ENCODE measurements around the gene MMAB.

GRCh38 chr12:109513051-109513450 is 60.3 kb downstream of the MMAB start:
- TF ChIP-seq CTCF (IDR thresholded peaks at IDR 0.05; ENCODE audit: low read depth, low read length) (no peak), EZH2phosphoT487 (IDR thresholded peaks at IDR 0.05; ENCODE audit: low read depth) (no peak)

Data from OCI-LY3 (cell line).